ENCODE measurements around the gene TOMM34.

TOMM34 gene

GRCh38 chr20:44981736-44982406 lies 21.7 kb upstream of the TOMM34 start:
- H3K27me3 ChIP-seq = no peaks in the 10 kb centered on the region
- no peak overlapping the region for H3K9ac ChIP-seq
- no peak overlapping the region for H3K27ac ChIP-seq
- TF ChIP-seq Cebpa-rat (IDR thresholded peaks at IDR 0.05) = no peak
- H3K4me3 ChIP-seq = no peak overlapping the region
- no peaks in the 10 kb centered on the region for H4K20me1 ChIP-seq
- H3K4me1 ChIP-seq = peaks cover 43% of the 10 kb centered on the region
- no peak overlapping the region for H3K4me2 ChIP-seq
- H3K9me3 ChIP-seq = no peaks in the 10 kb centered on the region
- H3K36me3 ChIP-seq = peaks cover 66% of the 10 kb centered on the region

DNA sequence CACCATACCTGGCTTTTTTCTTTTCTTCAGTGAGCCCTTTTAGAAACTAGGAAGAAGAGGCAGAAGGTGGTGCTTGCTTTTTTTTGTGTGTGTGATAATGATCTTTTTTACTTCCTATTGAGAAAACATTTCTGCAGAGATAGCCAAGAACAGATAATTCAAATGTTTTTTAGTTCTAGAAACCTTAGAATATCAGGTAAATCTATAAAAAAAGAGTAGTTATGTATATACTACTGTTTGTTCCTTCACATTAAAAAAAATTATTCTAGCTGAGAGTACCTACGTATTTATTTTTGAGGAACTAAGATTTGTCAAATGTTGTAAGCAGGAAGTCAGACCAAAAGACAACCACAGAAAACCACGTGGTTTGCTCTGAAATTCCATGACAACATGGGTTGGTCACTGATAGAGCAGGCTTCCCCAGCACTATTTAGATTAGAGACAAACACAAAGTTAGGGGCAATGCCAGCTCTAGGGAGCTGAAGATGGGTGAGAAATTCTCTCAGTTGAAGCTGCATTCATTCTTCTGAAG lies 19.0 kb upstream of the TOMM34 start:
- H3K9ac ChIP-seq = peak overlapping the region; percentile 63
- no peaks in the 10 kb centered on the region for H3K9me3 ChIP-seq
- TF ChIP-seq Cebpa-rat (IDR thresholded peaks at IDR 0.05) = no peak
- H3K4me3 ChIP-seq = peak overlapping the region; percentile 1; the same call in 1 of the 2 replicates
- no peaks in the 10 kb centered on the region for H3K27me3 ChIP-seq
- H4K20me1 ChIP-seq = no peaks in the 10 kb centered on the region
- H3K4me1 ChIP-seq = peaks cover 39% of the 10 kb centered on the region
- peaks cover 66% of the 10 kb centered on the region for H3K36me3 ChIP-seq
- H3K27ac ChIP-seq = peak overlapping the region; percentile 77
- H3K4me2 ChIP-seq = peak overlapping the region; percentile 80

- Histone ChIP-seq H3K27ac (no peak overlapping the region), H3K36me3 (peaks cover 66% of the 10 kb centered on the region)
Measured at GRCh38 chr20:44976698-44977097, 16.5 kb upstream of the TOMM34 start.

DNA sequence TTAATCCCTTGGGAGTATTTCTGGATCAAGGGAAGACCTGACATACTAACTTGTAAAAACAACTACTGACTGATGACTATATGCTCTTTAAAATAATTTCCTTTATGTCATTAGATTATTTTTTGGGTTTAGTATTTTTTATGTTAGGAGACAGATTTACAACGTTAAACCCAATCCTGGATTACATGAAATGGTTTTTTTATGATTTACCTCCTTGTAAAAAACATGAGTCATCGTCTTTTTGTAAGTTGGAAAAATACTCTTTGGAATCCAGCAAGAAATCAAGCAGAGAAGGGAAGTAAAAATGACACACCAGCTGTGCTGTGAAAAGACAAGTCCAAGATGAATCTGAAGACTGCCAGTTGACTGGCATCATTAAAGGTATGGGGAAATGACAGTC lies 12.9 kb upstream of the TOMM34 start:
- Histone ChIP-seq H3K36me3 (peaks cover 48% of the 10 kb centered on the region), H3K4me1 (peaks cover 38% of the 10 kb centered on the region), H3K9me3 (no peaks in the 10 kb centered on the region), H3K27ac (no peak overlapping the region), H4K20me1 (peaks cover 16% of the 10 kb centered on the region; the same call in 1 of the 2 replicates), H3K4me3 (no peak overlapping the region), H3K27me3 (no peaks in the 10 kb centered on the region), H3K4me2 (no peak overlapping the region), H3K9ac (no peak overlapping the region)
- no peak for TF ChIP-seq Cebpa-rat (IDR thresholded peaks at IDR 0.05)

More at GRCh38 chr20:44976698-44977097, 16.5 kb upstream of the TOMM34 start:
- peaks cover 27% of the 10 kb centered on the region for H3K4me1 ChIP-seq
- no peaks in the 10 kb centered on the region for H4K20me1 ChIP-seq
- H3K4me2 ChIP-seq = no peak overlapping the region
- H3K4me3 ChIP-seq = no peak overlapping the region
- no peak overlapping the region for H3K9ac ChIP-seq
- no peaks in the 10 kb centered on the region for H3K9me3 ChIP-seq
- no peak for TF ChIP-seq Cebpa-rat (IDR thresholded peaks at IDR 0.05)
- no peaks in the 10 kb centered on the region for H3K27me3 ChIP-seq

GRCh38 chr20:44970243-44970757 lies 10.1 kb upstream of the TOMM34 start:
- H3K27me3 ChIP-seq = no peaks in the 10 kb centered on the region
- H4K20me1 ChIP-seq = peaks cover 18% of the 10 kb centered on the region; the same call in 1 of the 2 replicates
- H3K27ac ChIP-seq = peak overlapping the region; percentile 18; the same call in 1 of the 2 replicates
- no peak for TF ChIP-seq Cebpa-rat (IDR thresholded peaks at IDR 0.05)
- H3K4me3 ChIP-seq = no peak overlapping the region
- no peak overlapping the region for H3K9ac ChIP-seq
- H3K36me3 ChIP-seq = peaks cover 31% of the 10 kb centered on the region
- no peaks in the 10 kb centered on the region for H3K9me3 ChIP-seq
- peaks cover 52% of the 10 kb centered on the region for H3K4me1 ChIP-seq
- H3K4me2 ChIP-seq = peak overlapping the region; percentile 96

- Histone ChIP-seq H3K27ac (no peak overlapping the region), H3K9ac (no peak overlapping the region), H3K4me2 (peak overlapping the region; percentile 96), H3K4me3 (no peak overlapping the region), H3K9me3 (no peaks in the 10 kb centered on the region), H3K36me3 (peaks cover 22% of the 10 kb centered on the region), H4K20me1 (peaks cover 18% of the 10 kb centered on the region; the same call in 1 of the 2 replicates), H3K4me1 (peaks cover 53% of the 10 kb centered on the region), H3K27me3 (no peaks in the 10 kb centered on the region)
- no peak for TF ChIP-seq Cebpa-rat (IDR thresholded peaks at IDR 0.05)
Measured at GRCh38 chr20:44969300-44969894, 9.2 kb upstream of the TOMM34 start.

- peaks cover 18% of the 10 kb centered on the region; the same call in 1 of the 2 replicates for H4K20me1 ChIP-seq
- H3K9me3 ChIP-seq = no peaks in the 10 kb centered on the region
- H3K27ac ChIP-seq = peak overlapping the region; percentile 82
- H3K4me2 ChIP-seq = peak overlapping the region; percentile 96
- peaks cover 60% of the 10 kb centered on the region for H3K4me1 ChIP-seq
- H3K27me3 ChIP-seq = no peaks in the 10 kb centered on the region
- peak overlapping the region; percentile 83 for H3K9ac ChIP-seq
- H3K36me3 ChIP-seq = peaks cover 5% of the 10 kb centered on the region; the same call in 1 of the 2 replicates
- peak overlapping the region; percentile 88 for H3K4me3 ChIP-seq
- TF ChIP-seq Cebpa-rat (IDR thresholded peaks at IDR 0.05) = no peak
Measured at GRCh38 chr20:44967207-44967807, 7.1 kb upstream of the TOMM34 start.

- Histone ChIP-seq H3K4me2 (peak within 1 kb of the TSS; percentile 96), H3K9me3 (no peaks in the 10 kb centered on the region), H4K20me1 (peaks cover 18% of the 10 kb centered on the region; the same call in 1 of the 2 replicates), H3K4me3 (peak within 1 kb of the TSS; percentile 88), H3K4me1 (peaks cover 58% of the 10 kb centered on the region), H3K9ac (peak within 1 kb of the TSS; percentile 83), H3K27me3 (no peaks in the 10 kb centered on the region), H3K27ac (peak within 1 kb of the TSS; percentile 82), H3K36me3 (no peaks in the 10 kb centered on the region)
- TF ChIP-seq Cebpa-rat (IDR thresholded peaks at IDR 0.05) = no peak
Measured at GRCh38 chr20:44966030-44966961, 6.1 kb upstream of the TOMM34 start, which contains the start of gene STK4. Gene STK4 (plus strand): TSS chr20:44966512. CDS start chr20:44966569, 57 bp downstream.

GRCh38 chr20:44965651-44966029 lies 5.4 kb upstream of the TOMM34 start:
- H3K36me3 ChIP-seq = no peaks in the 10 kb centered on the region
- peak overlapping the region; percentile 96 for H3K4me2 ChIP-seq
- no peaks in the 10 kb centered on the region for H3K27me3 ChIP-seq
- peak overlapping the region; percentile 83 for H3K9ac ChIP-seq
- no peak for TF ChIP-seq Cebpa-rat (IDR thresholded peaks at IDR 0.05)
- peak overlapping the region; percentile 82 for H3K27ac ChIP-seq
- peaks cover 18% of the 10 kb centered on the region; the same call in 1 of the 2 replicates for H4K20me1 ChIP-seq
- H3K9me3 ChIP-seq = no peaks in the 10 kb centered on the region
- peak overlapping the region; percentile 88 for H3K4me3 ChIP-seq
- H3K4me1 ChIP-seq = peaks cover 56% of the 10 kb centered on the region
